Right lobe of liver (tissue), 4 donors: ENCODE results near the gene MAPK1.
"Not testable (repeated sequence)": the region's sequence is repeated elsewhere in the genome, so short reads cannot be mapped to it uniquely, and the experiment has no call there.

ENCODE experiments used
- CTCF ChIP-seq, 4 donors: fragments of 200-600 bp in 3 of 4; fragments of 450-650 bp in 1 of 4; IDR thresholded peaks; one replicate each; pipeline versions ENCODE4 v1.5.1 to v1.8.0; 2016 to 2022; ENCODE audit warnings: antibody characterized with exemption in 4 of 4, mild to moderate bottlenecking in 2 of 4
- POLR2A ChIP-seq: fragments of 450-650 bp; IDR thresholded peaks from one replicate; pipeline ENCODE4 v1.6.1; 2017; ENCODE audit warnings: antibody characterized with exemption, mild to moderate bottlenecking
- donor health status: DM: no; HTN: no; CAD: no.
- donor health status: DM: no; HTN: no; CAD: no.
- donor health status: DM: no; HTN: yes; CAD: no.

DNA sequence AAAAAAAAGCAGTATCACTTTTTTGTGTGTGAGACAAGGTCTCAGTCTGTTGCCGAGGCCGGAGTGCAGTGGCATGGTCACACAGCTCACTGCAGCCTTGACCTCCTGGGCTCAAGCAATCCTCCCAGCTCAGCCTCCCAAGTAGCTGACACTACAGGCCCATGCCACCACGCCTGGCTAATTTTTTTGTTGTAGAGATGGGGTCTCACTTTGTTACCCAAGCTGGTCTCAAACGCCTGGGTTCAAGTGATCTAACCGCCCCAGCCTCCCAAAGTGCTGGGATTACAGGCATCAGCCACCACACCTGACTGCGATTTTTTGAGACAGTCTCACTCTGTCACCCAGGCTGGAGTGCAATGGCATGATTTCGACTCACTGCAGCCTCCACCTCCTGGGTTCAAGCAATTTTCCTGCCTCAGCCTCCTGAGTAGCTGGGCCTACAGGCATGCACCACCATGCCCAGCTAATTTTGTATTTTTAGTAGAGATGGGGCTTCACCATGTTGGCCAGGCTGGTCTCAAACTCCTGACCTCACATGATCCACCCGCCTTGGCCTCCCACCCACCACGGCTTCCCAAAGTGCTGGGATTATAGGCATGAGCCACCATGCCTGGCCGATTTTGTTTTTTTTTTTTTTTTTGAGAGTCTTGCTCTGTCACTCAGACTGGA is 147.1 kb downstream of the MAPK1 start:
- not testable (repeated sequence) for TF ChIP-seq CTCF (IDR thresholded peaks at IDR 0.05); POLR2A
